Measurements from ENCODE around the gene KDM5B. TPM values are rescaled to one million over a fixed set of nuclear protein-coding genes. Genes with fewer than 3 reads are reported as not detected.

The KDM5B gene
- total RNA-seq, 1 experiment from 2014 or later, result 44.6 TPM

- intact Hi-C loops (cut with micrococcal nuclease), result loop anchor here (5.0 kb wide), 2 partner anchors 38 to 98 kb away; partner anchors contain the start of gene PCAT6
- ChIA-PET RAD21 (ENCODE audit: low non-redundant PET in 1 of 2, low total read pairs in 2 of 2, uncharacterized antibody in 2 of 2, unreplicated experiment in 2 of 2) (interaction anchor here in 1 of 2 experiments (0.7 kb wide), 1 partner anchor 93 kb away, joined by 3 read pairs; no protein-coding TSS in a partner anchor), CTCF (no interaction called here), POLR2A (no interaction called here)
- Histone ChIP-seq H3K9me2 (ENCODE audit: insufficient read depth) (no peaks in the 10 kb centered on the region), H3K4me1 (ENCODE audit: control insufficient read depth in 1 of 2, insufficient read depth in 2 of 2, low read length in 2 of 2) (peaks cover 0 to 4% of the 10 kb centered on the region in 2 experiments; a peak in 2 of 4 replicates), H3K9me3 (ENCODE audit: control insufficient read depth in 1 of 2, insufficient read depth in 1 of 2, low read depth in 1 of 2, low read length in 2 of 2) (no peaks in the 10 kb centered on the region), H2AFZ (ENCODE audit: low read depth, low read length, poor library complexity, severe bottlenecking) (no peak overlapping the region), H3K27ac (ENCODE audit: low read depth, low read length) (no peak overlapping the region), H3K9ac (ENCODE audit: low read length) (no peak overlapping the region), H3K4me3 (replicated peaks in 1 of 2; ENCODE audit: low read depth in 1 of 2, low read length in 2 of 2) (no peak overlapping the region), H3K36me3 (ENCODE audit: control insufficient read depth in 1 of 2, insufficient read depth in 2 of 2, low read length in 2 of 2) (no peaks in the 10 kb centered on the region), H3K4me2 (ENCODE audit: low read length) (no peak overlapping the region), H3K79me2 (ENCODE audit: insufficient read depth, low read length) (no peaks in the 10 kb centered on the region), H4K20me1 (ENCODE audit: insufficient read depth) (no peaks in the 10 kb centered on the region), H3K27me3 (ENCODE audit: insufficient read depth, low read length) (no peaks in the 10 kb centered on the region)
- TF ChIP-seq, protein P1, sequence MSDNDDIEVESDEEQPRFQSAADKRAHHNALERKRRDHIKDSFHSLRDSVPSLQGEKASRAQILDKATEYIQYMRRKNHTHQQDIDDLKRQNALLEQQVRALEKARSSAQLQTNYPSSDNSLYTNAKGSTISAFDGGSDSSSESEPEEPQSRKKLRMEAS (IDR thresholded peaks at IDR 0.05), result no peak
- TF ChIP-seq ZFX (IDR thresholded peaks at IDR 0.05) (no peak), SIN3A (IDR thresholded peaks at IDR 0.05; ENCODE audit: low read depth) (no peak), CTCF (IDR thresholded peaks at IDR 0.05 in 2 of 3, conservative IDR thresholded peaks at IDR 0.05 in 1 of 3; ENCODE audit: borderline replicate concordance in 1 of 3, insufficient read depth in 1 of 3, low read depth in 2 of 3, low read length in 2 of 3) (no peak)
- TF ChIP-seq, protein P2, sequence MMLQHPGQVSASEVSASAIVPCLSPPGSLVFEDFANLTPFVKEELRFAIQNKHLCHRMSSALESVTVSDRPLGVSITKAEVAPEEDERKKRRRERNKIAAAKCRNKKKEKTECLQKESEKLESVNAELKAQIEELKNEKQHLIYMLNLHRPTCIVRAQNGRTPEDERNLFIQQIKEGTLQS (IDR thresholded peaks at IDR 0.05), result no peak
- TF ChIP-seq, protein P3, sequence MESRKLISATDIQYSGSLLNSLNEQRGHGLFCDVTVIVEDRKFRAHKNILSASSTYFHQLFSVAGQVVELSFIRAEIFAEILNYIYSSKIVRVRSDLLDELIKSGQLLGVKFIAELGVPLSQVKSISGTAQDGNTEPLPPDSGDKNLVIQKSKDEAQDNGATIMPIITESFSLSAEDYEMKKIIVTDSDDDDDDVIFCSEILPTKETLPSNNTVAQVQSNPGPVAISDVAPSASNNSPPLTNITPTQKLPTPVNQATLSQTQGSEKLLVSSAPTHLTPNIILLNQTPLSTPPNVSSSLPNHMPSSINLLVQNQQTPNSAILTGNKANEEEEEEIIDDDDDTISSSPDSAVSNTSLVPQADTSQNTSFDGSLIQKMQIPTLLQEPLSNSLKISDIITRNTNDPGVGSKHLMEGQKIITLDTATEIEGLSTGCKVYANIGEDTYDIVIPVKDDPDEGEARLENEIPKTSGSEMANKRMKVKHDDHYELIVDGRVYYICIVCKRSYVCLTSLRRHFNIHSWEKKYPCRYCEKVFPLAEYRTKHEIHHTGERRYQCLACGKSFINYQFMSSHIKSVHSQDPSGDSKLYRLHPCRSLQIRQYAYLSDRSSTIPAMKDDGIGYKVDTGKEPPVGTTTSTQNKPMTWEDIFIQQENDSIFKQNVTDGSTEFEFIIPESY (IDR thresholded peaks at IDR 0.05; ENCODE audit: extremely low read depth, insufficient replicate concordance, low read length), result no peak
- DNase-seq (ENCODE audit: low read depth, low spot score) (no peak), ATAC-seq (no peak)
- no TSS peak for BruUV-seq (replicated peaks)
Observed at GRCh38 chr1:202850593-202851362, 42.6 kb upstream of the KDM5B start.

Data from HCT116 (cell line).